Measurements from ENCODE around the gene BFSP2.

The BFSP2 gene

DNA sequence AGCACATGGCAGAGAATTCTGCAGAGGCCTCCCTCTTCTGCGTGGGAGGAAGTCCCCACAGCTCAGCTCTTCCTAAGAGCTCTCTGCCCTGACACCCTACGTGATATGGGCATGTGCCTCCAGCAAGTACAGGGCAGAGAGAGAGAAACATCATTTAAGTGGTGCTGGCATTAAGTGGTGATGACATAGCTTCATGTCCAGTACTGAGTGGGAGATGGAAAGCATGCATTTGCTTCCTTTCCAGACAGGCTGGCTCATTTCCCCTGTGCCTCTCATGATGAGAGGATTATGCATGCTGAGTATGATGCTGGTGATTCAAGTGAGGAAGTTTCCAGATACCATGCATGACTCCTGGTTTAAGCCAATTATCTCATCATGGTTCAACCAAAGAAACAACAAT is 26.9 kb downstream of the BFSP2 start:
- TF ChIP-seq, protein P1, sequence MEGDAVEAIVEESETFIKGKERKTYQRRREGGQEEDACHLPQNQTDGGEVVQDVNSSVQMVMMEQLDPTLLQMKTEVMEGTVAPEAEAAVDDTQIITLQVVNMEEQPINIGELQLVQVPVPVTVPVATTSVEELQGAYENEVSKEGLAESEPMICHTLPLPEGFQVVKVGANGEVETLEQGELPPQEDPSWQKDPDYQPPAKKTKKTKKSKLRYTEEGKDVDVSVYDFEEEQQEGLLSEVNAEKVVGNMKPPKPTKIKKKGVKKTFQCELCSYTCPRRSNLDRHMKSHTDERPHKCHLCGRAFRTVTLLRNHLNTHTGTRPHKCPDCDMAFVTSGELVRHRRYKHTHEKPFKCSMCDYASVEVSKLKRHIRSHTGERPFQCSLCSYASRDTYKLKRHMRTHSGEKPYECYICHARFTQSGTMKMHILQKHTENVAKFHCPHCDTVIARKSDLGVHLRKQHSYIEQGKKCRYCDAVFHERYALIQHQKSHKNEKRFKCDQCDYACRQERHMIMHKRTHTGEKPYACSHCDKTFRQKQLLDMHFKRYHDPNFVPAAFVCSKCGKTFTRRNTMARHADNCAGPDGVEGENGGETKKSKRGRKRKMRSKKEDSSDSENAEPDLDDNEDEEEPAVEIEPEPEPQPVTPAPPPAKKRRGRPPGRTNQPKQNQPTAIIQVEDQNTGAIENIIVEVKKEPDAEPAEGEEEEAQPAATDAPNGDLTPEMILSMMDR (IDR thresholded peaks at IDR 0.05; ENCODE audit: control insufficient read depth, extremely low read depth, insufficient read depth) = no peak
- no peak for DNase-seq (ENCODE audit: low read depth)
- no peak overlapping the region for H3K4me3 ChIP-seq (ENCODE audit: low read depth, low read length)

DNA sequence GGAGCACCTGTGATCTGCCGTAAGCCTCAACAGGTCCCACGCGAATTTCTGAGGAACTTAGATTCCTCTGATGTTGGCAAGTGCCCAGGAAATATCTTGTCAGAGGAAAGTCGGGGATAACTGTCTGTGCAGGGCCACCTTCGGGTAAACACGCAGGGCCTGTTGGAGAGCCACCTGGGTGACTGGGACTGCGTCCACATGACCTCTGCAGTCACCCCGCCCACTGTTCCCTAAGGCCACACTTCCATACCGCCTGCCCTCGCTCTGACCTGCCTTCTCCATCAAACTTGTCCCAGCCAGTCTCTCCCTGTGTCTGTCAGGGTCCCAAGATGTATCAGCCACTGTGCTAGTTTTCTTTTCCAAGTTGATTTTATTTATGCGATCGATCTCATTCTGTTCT is 28.7 kb downstream of the BFSP2 start:
- TF ChIP-seq, protein P1 (IDR thresholded peaks at IDR 0.05; ENCODE audit: control insufficient read depth, extremely low read depth, insufficient read depth) = no peak
- DNase-seq (ENCODE audit: low read depth) = no peak
- H3K4me3 ChIP-seq (ENCODE audit: low read depth, low read length) = no peak overlapping the region

DNA sequence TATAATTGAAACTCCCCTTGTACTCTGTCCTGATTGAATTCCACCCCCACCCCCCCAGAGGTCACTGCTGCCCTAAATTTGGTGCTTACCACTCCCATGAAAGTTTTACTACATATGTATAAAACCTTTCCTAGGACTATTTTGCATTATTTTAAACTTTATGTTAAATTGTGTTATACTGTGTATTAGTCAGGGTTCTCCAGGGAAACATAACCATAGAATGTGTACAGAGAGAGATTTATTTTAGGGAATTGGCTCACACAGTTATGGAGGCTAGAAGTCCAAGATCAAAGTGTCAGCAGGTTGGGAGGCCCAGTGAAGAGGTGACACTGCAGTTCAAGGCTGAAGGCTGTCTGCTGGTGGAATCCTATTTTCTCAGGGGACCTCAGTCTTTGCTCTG is 29.2 kb downstream of the BFSP2 start:
- TF ChIP-seq, protein P1 (IDR thresholded peaks at IDR 0.05; ENCODE audit: control insufficient read depth, extremely low read depth, insufficient read depth) = no peak
- no peak for DNase-seq (ENCODE audit: low read depth)
- H3K4me3 ChIP-seq (ENCODE audit: low read depth, low read length) = no peak overlapping the region

DNA sequence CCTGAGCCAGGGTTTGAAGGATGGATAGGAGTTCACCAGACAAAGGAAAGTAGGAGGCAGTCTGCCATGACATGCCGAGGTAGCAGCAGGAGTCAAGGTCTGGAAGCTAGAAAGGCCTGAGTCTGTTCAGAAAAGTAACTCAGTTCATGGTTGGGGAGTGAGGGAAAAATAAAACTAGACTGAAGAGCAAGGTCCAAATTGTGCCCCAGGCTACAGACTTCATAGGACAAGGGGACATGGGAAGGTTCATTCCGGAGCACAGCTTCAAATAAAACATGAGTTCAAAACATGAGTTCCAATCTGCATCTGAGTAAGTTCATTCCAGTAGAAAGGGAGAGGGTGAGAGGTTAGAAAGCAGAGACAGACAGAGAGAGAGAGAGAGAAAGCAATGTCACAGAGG is 39.7 kb downstream of the BFSP2 start:
- no peak for DNase-seq (ENCODE audit: low read depth)
- TF ChIP-seq, protein P1 (IDR thresholded peaks at IDR 0.05; ENCODE audit: control insufficient read depth, extremely low read depth, insufficient read depth) = no peak
- H3K4me3 ChIP-seq (ENCODE audit: low read depth, low read length) = no peak overlapping the region

DNA sequence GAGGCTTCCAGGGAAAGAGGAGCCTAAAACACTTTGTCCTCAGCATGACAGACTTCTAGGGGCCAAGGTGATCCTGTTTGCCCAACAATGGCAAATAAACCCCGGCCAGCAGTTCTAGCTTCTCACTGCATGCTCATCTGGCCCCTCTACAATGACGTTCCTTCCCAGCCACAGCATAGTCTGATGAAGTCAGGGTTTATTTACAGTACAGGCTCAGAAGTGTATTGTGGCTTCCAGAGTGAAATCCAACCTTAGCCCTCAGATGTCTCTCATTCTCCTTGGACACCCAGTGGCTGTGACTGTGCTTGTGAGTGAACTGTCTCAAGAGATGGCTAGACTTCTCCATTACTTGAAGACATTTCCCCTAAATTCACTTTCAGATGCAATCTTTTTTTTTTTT is 40.8 kb downstream of the BFSP2 start:
- TF ChIP-seq, protein P1 (IDR thresholded peaks at IDR 0.05; ENCODE audit: control insufficient read depth, extremely low read depth, insufficient read depth) = no peak

DNA sequence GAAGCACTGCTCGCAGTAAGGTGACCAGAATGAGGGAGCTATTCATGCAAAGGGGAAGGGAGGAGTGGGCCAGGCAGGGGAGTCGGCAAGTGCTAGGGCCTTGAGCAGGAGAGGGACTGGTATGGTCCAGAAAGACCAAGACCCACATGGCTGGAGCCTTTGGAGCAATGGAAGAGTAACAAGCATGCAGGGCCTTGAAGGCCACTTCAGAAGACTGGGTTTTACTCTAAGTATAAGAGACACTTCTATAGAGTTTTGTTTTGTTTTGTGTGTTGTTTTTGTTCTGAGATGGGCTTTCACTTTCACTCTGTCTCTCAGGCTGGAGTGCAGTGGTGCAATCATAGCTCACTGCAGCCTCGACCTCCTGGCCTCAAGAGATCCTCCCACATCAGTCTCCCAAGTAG is 42.0 kb downstream of the BFSP2 start:
- no peak for DNase-seq (ENCODE audit: low read depth)
- TF ChIP-seq, protein P1 (IDR thresholded peaks at IDR 0.05; ENCODE audit: control insufficient read depth, extremely low read depth, insufficient read depth) = no peak
- H3K4me3 ChIP-seq (ENCODE audit: low read depth, low read length) = no peak overlapping the region

More for the DNA sequence above, 40.8 kb downstream of the BFSP2 start:
- no peak overlapping the region for H3K4me3 ChIP-seq (ENCODE audit: low read depth, low read length)
- DNase-seq (ENCODE audit: low read depth) = no peak

DNA sequence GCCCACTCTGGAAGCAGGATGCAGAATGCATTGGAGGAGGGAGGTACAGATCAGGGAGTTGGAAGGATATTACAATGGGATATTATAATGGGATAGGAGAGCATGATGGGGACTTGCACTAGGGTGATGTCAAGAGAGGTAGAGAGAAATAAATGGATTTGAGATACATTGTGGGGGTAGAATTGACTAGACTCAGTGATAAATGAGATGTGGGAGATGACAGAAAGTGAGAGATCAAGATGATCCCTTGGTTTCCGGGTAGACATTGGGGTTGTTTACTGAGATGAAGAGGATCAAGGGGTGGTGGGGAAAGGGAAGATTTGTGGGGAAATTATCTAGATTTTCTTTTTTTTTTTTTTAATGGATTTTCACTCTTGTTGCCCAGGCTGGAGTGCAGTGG is 42.7 kb downstream of the BFSP2 start:
- TF ChIP-seq, protein P1 (IDR thresholded peaks at IDR 0.05; ENCODE audit: control insufficient read depth, extremely low read depth, insufficient read depth) = no peak
- no peak for DNase-seq (ENCODE audit: low read depth)
- no peak overlapping the region for H3K4me3 ChIP-seq (ENCODE audit: low read depth, low read length)

All from LNCaP clone FGC (cell line).